Muscle of arm (tissue), 12 donors: Measurements from ENCODE around the gene MAPKAPK3. TPM values are rescaled to one million over a fixed set of nuclear protein-coding genes. Genes with fewer than 3 reads are reported as not detected.
"Not testable (repeated sequence)": the region's sequence is repeated elsewhere in the genome, so short reads cannot be mapped to it uniquely, and the experiment has no call there.

Experiments
- DNase-seq: peaks from one replicate; pipeline ENCODE4 v3.0.0-alpha.2; 2013
- polyA plus RNA-seq, 12 donors: library from polyadenylated mRNA; unstranded; fragments of 120-200 nt; gene quantifications; one replicate each; pipeline ENCODE4 v1.2.1, GENCODE V29; 2013; ENCODE audit not compliant: insufficient read length in 12 of 12

MAPKAPK3 gene
- polyA plus RNA-seq, 12 donors = 10.5 to 174 (median 27.9) TPM

DNA sequence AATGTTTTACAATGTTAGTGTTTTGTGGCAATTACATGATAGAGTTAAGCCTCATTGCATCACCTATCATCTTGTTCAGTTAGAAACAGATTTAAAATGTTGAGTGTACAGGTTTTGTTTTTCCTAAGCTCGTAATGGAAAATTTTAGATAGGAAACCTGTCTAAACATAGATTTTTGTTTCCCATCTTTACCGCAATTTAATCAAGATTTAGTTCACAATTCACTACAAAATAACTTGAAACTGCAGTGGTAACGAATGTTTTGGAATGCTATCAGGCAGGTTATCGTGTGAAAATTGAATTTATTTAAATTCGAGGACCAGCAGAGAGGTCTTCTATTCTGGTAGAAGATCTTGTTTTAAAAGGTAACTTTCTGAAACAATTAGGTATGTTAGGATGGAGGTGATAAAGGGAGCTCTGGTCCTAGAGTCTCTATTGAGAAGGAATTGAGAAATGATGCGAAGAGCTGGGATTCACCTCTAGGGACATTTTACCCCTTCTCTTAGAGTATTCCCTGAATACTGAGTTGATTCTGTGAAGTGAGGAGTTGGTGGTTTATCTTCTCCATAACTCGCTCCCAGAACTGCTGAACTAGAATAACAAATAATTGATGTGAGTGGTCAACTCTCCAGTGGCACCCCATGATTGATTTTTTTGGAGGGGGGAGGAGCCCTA is 59.2 kb downstream of the MAPKAPK3 start:
- DNase-seq = no peak

DNA sequence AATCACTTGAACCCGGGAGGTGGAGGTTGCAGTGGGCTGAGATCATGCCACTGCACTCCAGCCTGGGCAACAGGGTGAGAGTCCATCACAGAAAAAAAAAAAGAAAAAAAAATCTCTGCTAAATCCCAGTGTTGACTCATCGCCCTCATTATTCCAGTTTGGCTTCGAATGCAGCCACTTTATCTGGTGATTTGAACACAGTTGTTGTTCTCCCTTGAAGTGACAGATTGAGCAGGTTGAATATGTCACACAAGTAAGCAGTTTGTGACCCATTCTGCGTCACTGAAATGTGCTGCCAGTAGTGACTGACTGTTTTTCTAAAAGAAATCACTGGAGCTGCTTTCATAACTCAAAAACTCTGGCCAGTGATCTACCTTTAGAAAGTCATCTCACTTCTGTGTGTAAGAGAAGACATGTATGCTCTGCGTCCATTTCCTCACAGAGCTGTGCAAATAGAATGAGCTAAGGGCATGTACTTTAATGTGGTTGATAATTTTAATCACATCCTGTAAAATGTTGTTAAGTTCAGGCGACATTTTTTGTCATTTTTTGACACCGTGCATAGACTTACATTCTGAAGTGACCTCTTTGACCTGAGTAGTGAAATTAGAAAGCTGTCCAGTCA is 70.3 kb downstream of the MAPKAPK3 start:
- DNase-seq = no peak

DNA sequence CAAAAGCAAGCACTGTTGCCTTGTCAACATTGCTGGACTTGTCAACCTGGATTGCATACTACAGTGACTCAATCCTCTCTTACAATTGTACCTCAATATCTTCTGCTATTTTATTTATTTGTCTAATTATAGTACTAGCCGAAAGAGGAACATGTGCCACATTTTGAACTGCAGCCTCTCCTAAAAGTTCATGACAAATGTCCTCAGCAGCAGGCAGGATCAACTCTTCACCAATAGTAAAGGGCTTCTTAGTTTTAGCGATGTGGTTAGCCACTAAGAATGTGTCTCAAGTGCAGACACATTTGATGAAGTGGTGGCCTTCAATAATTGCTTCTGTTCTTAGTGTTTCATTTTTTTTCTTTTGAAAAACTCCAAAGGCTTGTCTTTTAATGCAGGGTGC is 71.0 kb downstream of the MAPKAPK3 start:
- DNase-seq = no peak

DNA sequence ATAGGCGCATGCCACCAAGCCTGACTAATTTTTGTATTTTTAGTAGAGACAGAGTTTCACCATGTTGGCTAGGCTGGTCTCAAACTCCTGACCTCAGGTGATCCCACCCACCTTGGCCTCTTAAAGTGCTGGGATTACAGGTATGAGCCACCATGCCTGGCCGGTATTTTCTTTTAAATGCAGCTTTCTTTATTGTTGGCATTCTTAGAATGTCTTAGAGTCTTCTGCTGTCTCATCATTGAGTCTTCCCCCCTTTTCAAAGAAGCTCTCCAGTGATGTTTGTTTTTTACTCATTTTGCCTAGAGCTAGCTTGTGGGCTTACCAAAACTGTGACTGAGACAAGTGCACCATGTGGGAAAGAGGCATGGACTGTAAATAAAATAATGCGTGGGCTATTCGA is 71.7 kb downstream of the MAPKAPK3 start:
- DNase-seq = not testable (repeated sequence)

DNA sequence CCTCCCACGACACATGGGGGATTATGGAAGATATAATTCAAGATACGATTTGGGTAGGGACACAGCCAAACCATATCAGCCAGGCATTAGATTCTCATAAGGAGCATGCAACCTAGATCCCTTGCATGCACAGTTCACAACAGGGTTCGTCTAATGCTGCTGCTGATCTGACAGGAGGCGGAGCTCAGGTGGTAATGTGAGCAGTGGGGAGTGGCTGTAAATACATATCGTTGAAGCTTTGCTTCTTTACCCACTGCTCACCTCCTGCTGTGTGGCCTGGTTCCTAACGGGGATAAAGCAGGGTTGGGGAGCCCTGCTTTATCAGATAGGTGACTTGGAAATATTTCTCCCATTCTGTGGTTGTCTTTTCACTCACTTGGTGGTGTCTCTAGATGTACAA is 72.6 kb downstream of the MAPKAPK3 start:
- no peak for DNase-seq

DNA sequence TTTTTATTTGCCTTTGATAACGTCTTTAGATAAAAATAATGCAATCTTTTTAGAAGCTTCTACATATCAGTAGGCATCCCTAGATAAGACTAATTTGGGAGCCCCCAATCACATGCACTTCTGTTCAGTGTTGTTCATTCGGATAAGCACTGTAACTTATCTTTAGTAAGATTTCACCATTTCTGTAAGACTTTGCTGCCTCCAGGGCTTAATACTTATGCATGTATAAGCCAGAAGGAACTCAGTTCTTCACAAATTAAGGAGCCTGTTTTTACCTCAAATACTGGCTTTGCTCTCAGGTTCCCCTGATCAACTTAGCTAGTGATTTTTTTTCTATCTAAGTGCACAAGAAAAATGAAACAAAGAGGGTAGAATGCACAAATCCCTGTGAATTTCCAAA is 78.1 kb downstream of the MAPKAPK3 start:
- no peak for DNase-seq

DNA sequence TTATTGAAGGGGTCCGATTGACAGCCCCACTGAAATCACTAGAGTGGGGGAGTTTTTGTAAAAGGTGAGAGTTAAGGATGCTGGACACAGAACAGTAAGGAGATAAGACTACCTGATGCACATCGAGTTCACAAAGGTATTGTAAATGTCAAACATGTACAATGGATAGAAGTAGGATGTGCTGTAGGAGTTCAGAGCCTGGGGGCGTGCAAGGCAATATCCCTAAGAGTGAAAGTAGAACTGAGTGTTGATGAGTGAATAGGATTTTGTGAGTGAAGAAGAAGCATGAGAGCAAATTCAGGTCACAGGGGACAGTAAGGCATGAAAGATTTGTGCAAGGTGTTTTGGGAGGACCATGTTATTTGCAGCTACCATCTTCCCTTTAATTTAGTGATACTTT is 79.3 kb downstream of the MAPKAPK3 start:
- DNase-seq = no peak

DNA sequence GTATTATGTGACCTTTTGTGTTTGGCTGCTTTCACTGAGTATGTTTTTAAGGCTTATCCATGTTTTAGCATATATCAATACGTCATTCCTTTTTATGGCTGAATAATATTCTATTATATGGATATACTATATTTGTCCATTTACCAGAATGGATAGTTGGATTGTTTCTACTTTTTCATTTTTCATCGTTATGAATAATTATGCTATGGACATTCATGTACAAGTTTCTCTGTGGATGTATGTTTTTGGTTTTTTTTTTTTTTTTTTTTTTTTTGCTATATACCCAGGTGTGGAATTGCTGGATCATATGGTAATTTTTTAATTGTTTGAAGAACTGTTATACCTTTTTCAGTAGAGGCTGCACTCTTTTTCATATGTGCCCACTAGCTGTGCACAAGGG is 81.3 kb downstream of the MAPKAPK3 start:
- no peak for DNase-seq

Other genes with a start within 250 kb of the MAPKAPK3 start
- 10 to 100 TPM in 2 of 12 donors, 1 to 10 TPM in 9, not detected in 1; 5.0 to 12.5 (median 7.7) TPM for gene CACNA2D2, start 113.5 kb upstream of the MAPKAPK3 start, polyA plus RNA-seq
- 10 to 100 TPM in 11 of 12 donors, not detected in 1; 13.0 to 24.8 (median 17.3) TPM for gene C3orf18, start 49.4 kb upstream of the MAPKAPK3 start, polyA plus RNA-seq
- gene HEMK1, start 47.6 kb upstream of the MAPKAPK3 start, polyA plus RNA-seq = 10 to 100 TPM in 11 of 12 donors, not detected in 1; 14.6 to 21.7 (median 17.0) TPM
- gene CISH, start 5.4 kb upstream of the MAPKAPK3 start, polyA plus RNA-seq = 10 to 100 TPM in 6 of 12 donors, 1 to 10 TPM in 5, not detected in 1; 8.8 to 21.0 (median 12.5) TPM
- 1 to 10 TPM in 1 of 12 donors, under 1 TPM in 9, not detected in 2; 0.06 to 3.4 (median 0.23) TPM for gene DOCK3, start 57.8 kb downstream of the MAPKAPK3 start, polyA plus RNA-seq